Progenitor cell of endocrine pancreas (in vitro differentiated cells): ENCODE measurements around the gene STARD9. TPM values are rescaled to one million over a fixed set of nuclear protein-coding genes. Genes with fewer than 3 reads are reported as not detected.
A peak's percentile ranks its signal among the peaks of the same experiment; 100 is the strongest.

Experiments used
- DNase-seq: peaks from one replicate; pipeline ENCODE4 v3.0.0; 2021; ENCODE audit warnings: low spot score; ENCODE audit not compliant: unreplicated experiment
- H3K27ac Mint-ChIP-seq: 2 replicates; pipeline ENCODE4 v1.8.0; 2021; ENCODE audit warnings: mild to moderate bottlenecking, moderate library complexity, mixed read lengths
- H3K27me3 Mint-ChIP-seq: 2 replicates; pipeline ENCODE4 v1.8.0; 2021; ENCODE audit warnings: mixed read lengths
- H3K36me3 Mint-ChIP-seq: 2 replicates; pipeline ENCODE4 v1.8.0; 2022; ENCODE audit warnings: mixed read lengths; ENCODE audit not compliant: insufficient read depth
- H3K4me1 Mint-ChIP-seq: 2 replicates; pipeline ENCODE4 v1.8.0; 2021; ENCODE audit warnings: low read depth, mixed read lengths
- H3K4me3 Mint-ChIP-seq: 2 replicates; pipeline ENCODE4 v1.8.0; 2021; ENCODE audit warnings: low read depth, mild to moderate bottlenecking, moderate library complexity, mixed read lengths
- H3K9me3 Mint-ChIP-seq: 2 replicates; pipeline ENCODE4 v1.8.0; 2021; ENCODE audit warnings: low read depth, mixed read lengths
- total RNA-seq: library from RNA; stranded (reverse); gene quantifications from 2 replicates; pipeline ENCODE4 v1.2.1, GENCODE V29; 2021
- TF ChIP-seq, protein P1 (sequence below): fragments of 200-600 bp; sonication (generic); IDR thresholded peaks from one replicate; pipeline ENCODE4 v1.5.0; 2021; ENCODE audit warnings: antibody characterized with exemption, mild to moderate bottlenecking; ENCODE audit not compliant: unreplicated experiment

The STARD9 gene
- total RNA-seq, 1 donor from 2014 or later = 1.8 TPM

DNA sequence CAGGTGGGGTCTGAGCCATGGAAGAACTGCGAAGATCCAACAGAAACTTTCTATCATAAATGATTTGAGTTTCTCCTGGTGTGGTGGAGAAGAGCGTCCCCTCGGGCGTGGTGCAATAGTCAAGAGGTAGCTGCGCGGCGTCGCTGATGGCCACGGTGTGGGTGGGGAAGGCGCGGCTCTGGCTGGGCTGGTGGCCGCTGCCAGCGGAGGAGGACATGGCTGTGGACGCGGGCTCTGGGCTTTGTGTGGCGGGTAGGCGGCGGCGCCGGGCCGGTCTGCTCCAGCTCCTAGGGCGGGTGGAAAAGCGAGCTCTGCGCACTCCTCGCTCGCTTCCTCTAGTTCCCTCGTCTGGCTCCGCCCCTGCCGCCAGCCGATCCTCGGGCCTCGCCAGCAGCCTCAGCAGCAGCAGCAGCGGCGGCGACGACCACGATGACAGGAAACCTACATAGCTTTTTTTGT lies 5.9 kb downstream of the STARD9 start:
- peaks cover 70% of the 10 kb centered on the region for H3K27me3 Mint-ChIP-seq

DNA sequence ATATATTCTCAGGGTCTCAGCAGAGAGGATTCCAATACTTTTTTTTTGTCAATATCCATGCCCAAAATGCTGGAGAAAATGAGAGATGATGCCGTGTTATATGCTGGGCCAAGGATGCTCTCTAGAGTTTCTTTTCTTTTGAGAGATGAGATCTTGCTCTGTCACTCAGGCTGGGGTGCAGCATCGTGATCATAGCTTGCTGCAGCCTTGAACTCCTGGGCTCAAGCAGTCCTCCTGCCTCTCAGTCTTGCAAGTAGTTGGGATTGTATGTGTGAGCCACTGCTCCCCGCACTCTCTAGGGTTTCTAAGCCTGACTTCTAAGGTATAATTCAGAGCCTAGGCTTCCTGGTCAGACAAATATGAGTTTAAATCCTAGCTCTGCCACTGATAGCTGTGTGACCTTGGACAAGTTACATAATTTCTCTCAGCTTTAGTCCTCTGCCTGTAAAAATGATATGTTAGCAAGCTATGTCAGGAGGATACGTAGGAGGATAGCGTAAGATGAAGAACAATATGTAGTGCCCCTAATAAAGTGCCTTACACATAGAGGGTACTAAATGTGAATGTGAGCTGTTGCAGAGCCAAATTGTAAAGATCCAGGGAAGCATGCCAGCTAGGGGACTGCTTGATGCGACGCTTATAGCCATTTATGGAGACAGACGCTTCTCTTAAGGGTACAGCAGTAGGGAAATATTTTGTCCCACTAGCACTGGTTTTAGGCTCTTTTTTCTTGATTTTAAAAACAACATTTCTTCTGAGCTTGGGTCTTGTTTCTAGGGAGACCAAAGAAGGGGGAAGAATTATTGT lies 7.4 kb downstream of the STARD9 start:
- peaks cover 23% of the 10 kb centered on the region for H3K4me1 Mint-ChIP-seq
- H3K27me3 Mint-ChIP-seq = peaks cover 56% of the 10 kb centered on the region
- TF ChIP-seq, protein P1, sequence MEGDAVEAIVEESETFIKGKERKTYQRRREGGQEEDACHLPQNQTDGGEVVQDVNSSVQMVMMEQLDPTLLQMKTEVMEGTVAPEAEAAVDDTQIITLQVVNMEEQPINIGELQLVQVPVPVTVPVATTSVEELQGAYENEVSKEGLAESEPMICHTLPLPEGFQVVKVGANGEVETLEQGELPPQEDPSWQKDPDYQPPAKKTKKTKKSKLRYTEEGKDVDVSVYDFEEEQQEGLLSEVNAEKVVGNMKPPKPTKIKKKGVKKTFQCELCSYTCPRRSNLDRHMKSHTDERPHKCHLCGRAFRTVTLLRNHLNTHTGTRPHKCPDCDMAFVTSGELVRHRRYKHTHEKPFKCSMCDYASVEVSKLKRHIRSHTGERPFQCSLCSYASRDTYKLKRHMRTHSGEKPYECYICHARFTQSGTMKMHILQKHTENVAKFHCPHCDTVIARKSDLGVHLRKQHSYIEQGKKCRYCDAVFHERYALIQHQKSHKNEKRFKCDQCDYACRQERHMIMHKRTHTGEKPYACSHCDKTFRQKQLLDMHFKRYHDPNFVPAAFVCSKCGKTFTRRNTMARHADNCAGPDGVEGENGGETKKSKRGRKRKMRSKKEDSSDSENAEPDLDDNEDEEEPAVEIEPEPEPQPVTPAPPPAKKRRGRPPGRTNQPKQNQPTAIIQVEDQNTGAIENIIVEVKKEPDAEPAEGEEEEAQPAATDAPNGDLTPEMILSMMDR = no peak
- no peak for DNase-seq
- H3K9me3 Mint-ChIP-seq = no peaks in the 10 kb centered on the region
- peak overlapping the region; percentile 51 for H3K27ac Mint-ChIP-seq
- no peak overlapping the region for H3K4me3 Mint-ChIP-seq
- H3K36me3 Mint-ChIP-seq = no peaks in the 10 kb centered on the region

More for the DNA sequence above, 5.9 kb downstream of the STARD9 start:
- H3K36me3 Mint-ChIP-seq = no peaks in the 10 kb centered on the region
- TF ChIP-seq, protein P1 = no peak
- peak overlapping the region; percentile 47 for H3K27ac Mint-ChIP-seq
- peak overlapping the region; percentile 70 for H3K4me3 Mint-ChIP-seq
- DNase-seq = peak; percentile 63
- H3K4me1 Mint-ChIP-seq = peaks cover 23% of the 10 kb centered on the region
- H3K9me3 Mint-ChIP-seq = no peaks in the 10 kb centered on the region

GRCh38 chr15:42584031-42584765 lies 8.8 kb downstream of the STARD9 start:
- Mint-ChIP-seq H3K36me3 (no peaks in the 10 kb centered on the region), H3K27ac (peak overlapping the region; percentile 81), H3K4me3 (no peak overlapping the region), H3K27me3 (peaks cover 42% of the 10 kb centered on the region), H3K4me1 (peaks cover 23% of the 10 kb centered on the region), H3K9me3 (no peaks in the 10 kb centered on the region)
- DNase-seq = no peak
- TF ChIP-seq, protein P1 = no peak

DNA sequence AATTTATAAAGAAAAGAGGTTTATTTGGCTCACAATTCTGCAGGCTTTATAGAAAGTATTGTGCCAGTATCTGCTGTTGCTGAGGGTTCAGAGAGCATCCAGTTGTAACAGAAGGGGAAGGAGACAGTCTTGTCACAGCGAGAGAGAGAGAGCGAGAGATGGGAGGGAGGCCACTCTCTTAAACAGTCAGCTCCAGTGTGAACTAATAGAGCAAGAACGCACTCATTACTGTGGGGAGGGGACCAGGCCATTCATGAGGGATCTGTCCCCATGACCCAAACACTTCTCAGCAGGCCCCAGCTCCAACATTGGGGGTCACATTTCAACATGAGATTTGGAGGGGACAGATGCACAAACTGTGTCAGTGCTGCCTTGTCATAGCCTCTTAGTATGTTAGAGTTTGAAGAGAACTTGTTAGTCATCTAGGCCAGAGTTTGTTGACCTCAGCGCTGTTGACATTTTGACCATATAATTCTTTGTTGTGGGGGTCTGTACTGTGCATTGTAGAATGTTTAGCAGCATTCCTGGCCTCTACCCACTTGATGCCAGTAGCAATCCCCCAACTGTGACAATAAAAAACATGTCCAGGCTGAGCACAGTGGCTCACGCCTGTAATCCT lies 15.3 kb downstream of the STARD9 start:
- TF ChIP-seq, protein P1 = no peak
- Mint-ChIP-seq H3K36me3 (no peaks in the 10 kb centered on the region), H3K27ac (no peak overlapping the region), H3K4me3 (no peak overlapping the region), H3K9me3 (no peaks in the 10 kb centered on the region), H3K4me1 (no peaks in the 10 kb centered on the region), H3K27me3 (peaks cover 4% of the 10 kb centered on the region)
- no peak for DNase-seq
